SKM-1 (cell line): ENCODE data around the gene MYOM3.

Source experiments
- DNase-seq: peaks from one replicate; lab custom pipeline; 2025; ENCODE audit not compliant: unreplicated experiment; lab: John Stamatoyannopoulos, UW

Gene MYOM3

DNA sequence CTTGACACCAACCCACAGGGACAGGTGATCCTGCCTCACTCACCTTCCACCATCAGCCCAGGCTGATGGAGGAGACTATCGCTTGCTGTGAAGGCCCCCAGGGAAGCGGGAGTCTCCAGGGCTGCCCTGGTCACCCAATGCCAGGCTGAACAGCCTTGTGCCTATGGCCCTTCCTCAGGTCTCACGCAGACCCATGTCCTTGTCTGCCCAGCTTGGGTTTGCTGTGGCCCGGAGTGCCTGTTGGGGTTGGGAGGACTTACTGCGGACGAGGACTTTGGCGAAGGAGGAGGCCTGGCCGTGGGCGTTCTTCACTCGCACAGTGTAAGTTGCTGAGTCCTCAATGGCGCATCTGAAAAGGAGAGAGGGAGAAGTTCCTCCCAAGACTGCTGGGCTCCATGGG, 14.3 kb downstream of the MYOM3 start:
- no peak for DNase-seq

DNA sequence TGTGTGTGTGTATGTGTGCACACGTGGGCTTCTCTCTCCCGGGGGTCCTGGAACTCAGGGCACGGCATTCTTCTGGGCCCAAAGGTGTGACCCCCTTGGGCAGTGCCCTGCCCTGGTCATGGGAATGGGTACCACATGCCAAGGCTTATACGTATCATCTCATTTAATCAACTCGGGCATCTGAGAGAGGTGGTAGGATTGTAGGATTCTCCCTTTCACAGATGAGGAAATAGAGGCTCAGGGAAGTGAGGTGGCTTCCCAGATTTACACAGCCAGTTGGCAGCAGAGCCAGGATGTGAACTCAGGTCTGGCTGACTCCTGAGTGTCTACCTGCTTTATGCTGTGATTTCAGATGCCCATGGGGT, 15.2 kb downstream of the MYOM3 start:
- no peak for DNase-seq

DNA sequence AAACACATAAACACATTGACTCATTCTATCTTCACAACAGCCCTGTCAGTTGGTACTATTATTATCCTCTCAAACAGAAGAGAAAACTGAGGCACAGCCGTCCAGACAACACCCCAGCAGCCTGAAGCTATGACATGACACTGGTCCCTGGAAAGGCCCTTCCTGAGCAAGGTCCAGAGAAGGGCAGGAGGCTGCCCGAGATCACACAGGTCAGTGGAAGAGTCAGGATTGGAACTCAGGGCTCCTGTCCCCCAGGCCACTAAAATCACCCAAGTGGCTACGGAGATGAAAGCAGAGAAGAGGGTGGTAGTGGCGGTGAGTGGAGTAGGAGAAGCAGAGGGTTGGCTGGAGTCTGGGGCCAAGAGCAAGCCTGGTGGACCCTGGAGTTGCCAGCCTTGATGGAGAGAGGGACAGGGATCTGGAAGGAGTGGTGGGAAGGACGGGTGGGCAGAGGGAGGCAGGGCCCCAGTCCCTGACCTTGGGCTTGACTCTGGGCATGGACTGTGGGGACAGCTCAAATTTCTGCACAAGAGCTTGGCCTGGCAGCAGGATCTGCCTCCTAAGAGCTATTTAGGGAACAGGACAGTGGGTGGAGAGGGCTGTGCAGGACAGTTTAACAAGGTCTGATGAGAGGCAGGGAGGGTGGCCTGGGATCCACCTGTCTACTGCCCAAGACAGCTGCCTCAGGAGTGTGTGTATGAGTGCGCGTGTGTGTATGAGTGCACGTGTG, 15.8 kb downstream of the MYOM3 start:
- DNase-seq: no peak

- DNase-seq: no peak
These were observed 16.6 kb downstream of the MYOM3 start for GRCh38 chr1:24095140-24095859.

DNA sequence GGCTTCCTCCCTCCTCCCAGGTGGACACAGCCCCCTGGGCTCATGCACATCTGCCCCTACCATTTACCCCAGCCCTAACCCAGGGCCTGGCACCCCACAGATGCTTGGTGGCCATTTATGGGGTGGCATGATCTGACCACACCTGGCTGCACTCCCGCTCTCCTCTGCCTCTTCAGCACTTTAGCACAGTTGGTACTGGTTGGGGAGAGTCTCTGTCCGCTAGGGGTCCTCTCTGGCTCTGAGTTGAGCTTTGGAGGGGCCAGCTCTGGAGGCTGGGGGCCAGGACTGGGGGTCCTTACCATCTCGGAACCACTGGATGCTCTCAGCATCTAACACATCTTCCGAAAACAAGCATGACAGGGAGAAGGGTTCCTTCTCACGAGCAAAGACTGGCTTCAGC, 17.4 kb downstream of the MYOM3 start:
- DNase-seq: no peak

DNA sequence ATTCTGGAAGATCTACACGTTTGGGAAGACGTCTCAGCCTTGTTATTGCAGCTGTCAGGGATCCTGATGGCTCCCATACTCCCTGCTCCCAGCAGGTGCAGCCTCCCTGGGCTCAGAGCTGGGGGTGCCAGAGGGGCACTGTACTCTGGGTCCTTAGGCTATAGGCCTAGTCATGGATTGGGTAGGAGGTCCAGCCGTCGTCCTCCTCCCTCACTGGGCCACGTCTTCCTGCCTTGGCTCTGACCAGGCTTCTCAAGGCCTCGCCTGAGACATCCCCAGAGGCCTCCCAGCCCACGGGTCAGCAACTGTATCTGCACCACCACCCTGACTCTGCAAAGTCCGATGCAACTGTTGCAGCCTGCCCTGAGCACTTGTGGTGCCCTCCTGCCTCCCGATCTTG, 18.2 kb downstream of the MYOM3 start:
- no peak for DNase-seq

DNA sequence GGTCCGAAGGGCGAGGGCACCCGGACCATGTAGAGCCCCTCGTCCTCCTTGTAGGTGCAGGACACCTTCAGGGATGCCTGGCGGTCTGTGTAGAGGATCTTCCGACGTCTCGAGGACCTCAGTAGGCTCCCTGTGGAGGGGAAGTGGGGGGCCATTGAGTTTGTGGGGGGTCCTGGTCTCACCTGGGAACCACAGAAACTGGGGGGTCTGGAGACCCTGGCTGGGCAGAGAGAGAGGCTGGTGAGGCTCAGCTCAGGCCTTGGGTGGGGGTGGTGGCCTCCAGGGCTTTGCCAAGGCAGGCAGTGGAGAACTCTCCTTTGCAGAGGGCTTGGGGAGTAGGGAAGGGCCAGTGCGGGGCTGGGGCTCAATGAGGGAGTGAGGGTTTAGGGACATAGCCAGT, 19.0 kb downstream of the MYOM3 start:
- DNase-seq: no peak

DNA sequence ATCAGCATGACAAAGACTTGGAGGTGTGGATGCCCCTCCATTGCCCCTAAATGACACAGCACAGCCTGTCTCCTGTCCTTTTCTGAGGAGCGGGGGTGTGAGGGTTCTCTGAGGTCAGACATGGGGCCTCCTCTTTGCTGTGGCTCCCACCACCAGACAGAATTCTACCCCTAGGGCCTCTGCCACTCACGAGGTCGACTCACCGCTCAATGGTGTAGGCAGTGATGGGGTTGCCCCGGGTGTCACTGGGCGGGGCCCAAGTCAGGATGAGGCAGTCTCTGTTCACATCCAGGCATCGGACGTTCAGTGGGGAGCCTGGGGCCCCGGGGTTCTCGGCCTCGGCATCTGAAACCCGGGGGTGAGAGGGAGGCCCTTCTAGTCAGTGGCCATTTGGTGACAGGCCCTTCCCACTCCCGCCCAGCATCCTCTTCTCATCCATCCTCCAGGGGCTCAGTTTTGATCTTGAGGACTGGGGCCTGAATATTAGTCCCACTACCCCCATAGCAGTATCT, 19.9 kb downstream of the MYOM3 start:
- DNase-seq: no peak

DNA sequence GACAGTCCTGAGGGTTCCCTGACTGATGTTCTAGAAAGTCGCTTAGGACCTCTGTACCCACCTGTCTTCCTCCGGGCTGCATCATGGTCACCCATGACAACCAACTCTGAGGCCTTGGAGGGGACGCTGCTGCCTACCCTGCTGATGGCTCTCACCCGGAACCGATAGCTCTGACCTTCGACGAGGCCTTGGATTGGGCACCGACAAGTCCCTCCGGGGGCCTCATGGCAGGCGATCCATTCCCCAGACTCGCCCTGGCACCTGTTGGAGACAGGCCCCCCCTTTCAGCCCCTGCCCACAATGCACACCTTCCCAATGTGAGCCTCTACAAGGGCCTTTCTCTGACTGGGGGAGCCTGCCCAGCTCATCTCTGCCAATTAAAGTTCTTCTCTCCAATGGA, 21.2 kb downstream of the MYOM3 start:
- DNase-seq: no peak

GRCh38 chr1:24089743-24090555, 22.0 kb downstream of the MYOM3 start:
- DNase-seq: no peak

DNA sequence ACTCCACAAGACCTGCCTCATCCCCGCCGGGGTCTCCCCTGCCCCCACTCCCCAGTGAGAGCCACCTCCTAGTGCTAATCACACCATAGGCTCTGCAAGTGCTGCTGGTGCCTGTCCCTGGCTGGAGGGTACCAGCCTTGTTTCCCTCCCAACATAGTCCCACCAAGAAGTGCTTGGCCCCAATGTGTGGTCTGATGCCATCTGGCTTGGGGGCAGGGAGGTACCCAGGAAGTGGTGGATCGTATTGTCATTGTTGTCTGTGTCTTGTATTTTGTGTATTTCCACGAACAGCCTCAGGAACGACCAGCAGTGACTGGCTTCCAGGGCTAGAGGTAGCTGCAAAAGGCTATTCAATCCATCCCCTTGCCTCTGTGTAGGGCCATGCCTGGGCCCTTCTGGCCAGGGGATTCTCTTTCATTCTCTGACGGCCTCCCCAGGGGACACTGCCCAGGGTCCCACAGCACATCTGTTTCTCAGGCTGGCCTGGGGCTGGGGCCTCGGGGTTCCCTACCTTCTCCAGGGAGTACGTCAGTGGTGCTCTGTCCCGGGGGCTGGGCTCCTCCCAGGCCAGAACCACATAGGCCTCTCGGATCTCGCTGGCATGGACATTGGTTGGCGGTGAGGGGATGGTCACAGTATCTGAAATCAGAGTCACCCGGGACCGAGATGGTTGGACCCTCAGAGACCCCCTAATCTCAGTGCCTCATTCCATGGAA, 22.8 kb downstream of the MYOM3 start:
- DNase-seq: no peak

DNA sequence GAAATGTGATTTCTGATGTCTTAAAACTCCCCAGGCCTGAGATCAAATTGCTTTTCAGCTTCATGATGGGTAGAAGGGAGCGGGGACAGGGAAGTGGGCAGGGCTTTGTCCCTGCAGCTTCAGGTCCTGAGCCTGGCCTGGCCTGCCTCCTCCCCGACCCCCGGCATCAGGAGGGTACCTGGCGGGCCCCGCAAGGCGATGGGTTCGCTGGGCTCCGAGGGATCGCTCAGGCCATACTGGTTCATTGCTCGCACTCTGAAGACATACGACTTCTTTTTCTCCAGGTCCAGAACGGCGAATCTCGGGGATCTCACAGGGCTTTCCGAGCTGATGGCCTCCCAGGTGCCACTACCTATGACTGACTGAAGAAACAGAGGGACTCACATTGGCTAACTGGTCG, 25.5 kb downstream of the MYOM3 start:
- no peak for DNase-seq

DNA sequence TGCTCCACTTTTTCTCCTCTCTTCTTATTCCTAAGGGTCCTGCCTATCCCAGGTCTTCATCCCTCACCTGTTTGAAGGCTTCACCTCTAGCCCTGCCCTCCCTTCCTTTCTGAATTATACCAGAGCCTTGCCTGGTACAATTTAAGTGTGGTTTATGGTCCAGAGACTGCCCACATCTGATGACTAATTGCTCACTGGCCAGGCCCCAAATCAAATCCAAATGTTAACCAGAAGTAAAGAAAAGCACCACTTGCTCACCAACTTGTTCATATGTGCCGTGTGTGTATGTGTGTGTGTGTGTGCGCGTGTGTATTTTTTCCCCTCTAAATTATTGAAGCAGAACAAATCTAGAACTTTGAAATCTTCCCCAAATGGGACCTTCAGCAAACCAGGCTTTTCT, 26.4 kb downstream of the MYOM3 start:
- no peak for DNase-seq

- no peak for DNase-seq
These were observed 26.9 kb downstream of the MYOM3 start for GRCh38 chr1:24085007-24085406.

DNA sequence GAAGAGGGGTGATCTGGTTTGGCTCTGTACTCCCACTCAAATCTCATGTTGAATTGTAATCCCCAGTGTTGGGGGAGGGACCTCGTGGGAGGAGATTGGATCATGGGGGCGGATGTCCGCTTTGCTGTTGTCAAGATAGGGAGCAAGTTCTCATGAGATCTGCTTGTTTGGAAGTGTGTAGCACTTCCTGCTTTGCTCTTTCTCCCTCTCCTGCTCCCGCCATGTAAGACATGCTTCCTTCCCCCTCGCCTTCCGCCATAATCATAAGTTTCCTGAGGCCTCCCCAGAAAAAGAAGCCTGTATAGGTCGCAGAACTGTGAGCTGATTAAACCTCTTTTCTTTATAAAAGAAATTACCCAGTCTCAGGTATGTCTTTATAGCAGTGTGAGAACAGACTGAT, 27.9 kb downstream of the MYOM3 start:
- no peak for DNase-seq

GRCh38 chr1:24082372-24082771, 29.6 kb downstream of the MYOM3 start:
- DNase-seq: no peak

- DNase-seq: no peak
These were observed 30.7 kb downstream of the MYOM3 start for GRCh38 chr1:24081190-24081589.

DNA sequence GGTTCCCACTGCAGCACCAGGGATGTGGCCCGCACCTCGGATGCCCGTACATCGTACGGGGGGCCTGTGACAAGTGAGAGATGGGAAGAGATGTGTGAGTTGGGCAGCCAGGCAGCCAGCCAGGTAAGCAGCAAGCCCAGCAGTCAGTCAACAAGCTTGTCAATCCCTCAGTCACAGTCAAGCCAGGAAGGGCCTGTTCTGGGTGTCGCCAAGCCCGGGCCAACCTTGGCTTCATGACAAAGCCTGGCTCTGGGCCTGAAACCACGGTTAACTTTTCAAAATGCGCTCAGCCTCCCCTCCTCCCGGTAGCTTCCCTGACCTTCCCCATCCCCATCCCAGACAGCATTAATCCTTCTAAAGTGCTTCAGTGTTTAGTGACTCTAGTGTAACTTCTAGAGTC, 31.8 kb downstream of the MYOM3 start:
- DNase-seq: no peak

- no peak for DNase-seq
These were observed 34.5 kb downstream of the MYOM3 start for GRCh38 chr1:24077278-24077978.

GRCh38 chr1:24075946-24076345, 36.0 kb downstream of the MYOM3 start:
- DNase-seq: no peak

GRCh38 chr1:24075590-24075854, 36.4 kb downstream of the MYOM3 start:
- no peak for DNase-seq
